SJCRH30 (cell line): Measurements from ENCODE around the gene CRELD2. TPM values are rescaled to one million over a fixed set of nuclear protein-coding genes. Genes with fewer than 3 reads are reported as not detected.

Experiments used
- DNase-seq, 2 experiments: peaks; one replicate each; pipeline ENCODE4 v3.0.0-alpha.2; 2015 to 2020
- H3K27ac ChIP-seq: fragments of 250-450 bp; sonication (Bioruptor Pico); 2 replicates; pipeline ENCODE4 v1.5.1; 2020; ENCODE audit warnings: mild to moderate bottlenecking, moderate library complexity
- H3K27me3 ChIP-seq: fragments of 250-450 bp; sonication (Bioruptor Pico); 2 replicates; pipeline ENCODE4 v1.5.1; 2020; ENCODE audit warnings: mild to moderate bottlenecking, moderate library complexity
- H3K36me3 ChIP-seq: fragments of 250-450 bp; sonication (Bioruptor Pico); 2 replicates; pipeline ENCODE4 v1.5.1; 2020; ENCODE audit warnings: mild to moderate bottlenecking, moderate library complexity
- H3K4me1 ChIP-seq: fragments of 250-450 bp; sonication (Bioruptor Pico); 2 replicates; pipeline ENCODE4 v1.5.1; 2020; ENCODE audit warnings: mild to moderate bottlenecking, moderate library complexity
- H3K4me3 ChIP-seq: fragments of 250-450 bp; sonication (Bioruptor Pico); 2 replicates; pipeline ENCODE4 v1.5.1; 2020; ENCODE audit warnings: mild to moderate bottlenecking, moderate library complexity
- H3K9me3 ChIP-seq: fragments of 250-450 bp; sonication (Bioruptor Pico); replicated peaks from 2 replicates; pipeline ENCODE4 v1.5.1; 2020; ENCODE audit warnings: mild to moderate bottlenecking, moderate library complexity
- total RNA-seq: library from RNA; depleted of rRNA; stranded (reverse); fragments of >200 nt; shearing (Covaris generic); gene quantifications from 2 replicates; pipeline ENCODE4 v1.2.3, GENCODE V29; 2014

The CRELD2 gene
- total RNA-seq, 1 experiment from 2014 or later, result 37.6 TPM

DNA sequence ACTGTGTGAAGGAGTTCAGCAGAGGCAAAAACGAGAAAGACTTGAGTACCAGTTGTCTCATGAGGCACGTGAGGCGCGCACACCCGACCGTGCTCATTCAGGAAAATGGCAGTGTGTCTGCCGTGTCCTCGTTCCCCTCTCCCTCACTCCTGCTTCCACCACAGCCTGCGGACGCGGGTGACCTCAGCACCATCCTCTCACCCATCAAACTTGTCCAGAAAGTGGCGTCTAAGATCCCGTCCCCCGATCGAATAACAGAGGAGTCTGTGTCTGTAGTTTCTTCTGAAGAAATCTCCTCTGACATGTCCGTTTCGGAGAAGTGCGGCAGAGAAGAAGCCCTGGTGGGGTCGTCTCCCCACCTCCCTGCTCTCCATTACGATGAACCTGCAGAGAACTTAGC, 34.4 kb upstream of the CRELD2 start:
- Histone ChIP-seq H3K27ac (no peak overlapping the region), H3K4me1 (peaks cover 5% of the 10 kb centered on the region; the same call in 1 of the 2 replicates), H3K9me3 (peaks cover 5% of the 10 kb centered on the region; the same call in 1 of the 2 replicates), H3K27me3 (no peaks in the 10 kb centered on the region), H3K4me3 (no peak overlapping the region), H3K36me3 (peaks cover 76% of the 10 kb centered on the region)
- DNase-seq, result no peak

DNA sequence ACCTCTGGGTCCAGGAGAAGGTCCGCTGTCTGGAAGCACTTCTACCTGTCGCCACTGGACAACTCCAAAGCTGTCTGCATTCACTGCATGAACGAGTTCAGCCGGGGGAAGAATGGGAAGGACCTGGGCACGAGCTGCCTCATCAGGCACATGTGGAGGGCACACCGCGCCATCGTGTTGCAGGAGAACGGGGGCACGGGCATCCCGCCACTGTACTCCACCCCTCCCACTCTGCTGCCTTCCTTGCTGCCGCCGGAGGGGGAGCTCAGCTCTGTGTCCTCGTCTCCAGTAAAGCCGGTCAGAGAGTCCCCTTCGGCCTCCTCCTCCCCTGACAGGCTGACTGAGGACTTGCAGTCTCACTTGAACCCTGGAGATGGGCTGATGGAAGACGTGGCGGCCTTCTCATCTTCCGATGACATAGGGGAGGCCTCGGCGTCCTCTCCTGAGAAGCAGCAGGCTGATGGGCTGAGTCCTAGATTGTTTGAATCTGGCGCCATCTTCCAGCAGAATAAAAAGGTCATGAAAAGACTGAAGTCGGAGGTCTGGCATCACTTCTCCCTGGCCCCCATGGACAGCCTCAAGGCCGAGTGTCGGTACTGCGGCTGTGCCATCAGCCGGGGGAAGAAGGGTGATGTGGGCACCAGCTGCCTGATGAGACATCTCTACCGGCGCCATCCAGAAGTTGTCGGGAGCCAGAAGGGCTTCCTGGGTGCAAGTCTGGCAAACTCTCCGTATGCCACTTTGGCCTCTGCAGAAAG, 33.8 kb upstream of the CRELD2 start:
- no peak for DNase-seq
- Histone ChIP-seq H3K27me3 (no peaks in the 10 kb centered on the region), H3K27ac (no peak overlapping the region)

DNA sequence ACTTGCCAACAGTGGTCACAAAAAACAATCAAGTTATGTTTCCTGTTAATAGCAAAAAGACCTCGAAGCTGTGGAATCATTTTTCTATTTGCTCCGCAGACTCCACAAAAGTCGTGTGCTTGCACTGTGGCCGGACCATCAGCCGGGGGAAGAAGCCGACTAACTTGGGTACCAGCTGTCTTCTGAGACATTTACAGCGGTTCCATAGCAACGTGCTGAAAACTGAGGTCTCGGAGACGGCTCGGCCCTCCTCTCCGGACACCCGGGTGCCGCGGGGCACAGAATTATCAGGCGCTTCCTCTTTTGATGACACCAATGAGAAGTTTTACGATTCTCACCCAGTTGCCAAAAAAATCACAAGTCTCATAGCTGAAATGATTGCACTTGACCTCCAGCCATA, 33.2 kb upstream of the CRELD2 start:
- H3K9me3 ChIP-seq, result peaks cover 12% of the 10 kb centered on the region; the same call in 1 of the 2 replicates
- H3K4me3 ChIP-seq, result no peak overlapping the region
- H3K36me3 ChIP-seq, result peaks cover 88% of the 10 kb centered on the region
- H3K4me1 ChIP-seq, result peaks cover 5% of the 10 kb centered on the region; the same call in 1 of the 2 replicates
- DNase-seq, result no peak
- no peak overlapping the region for H3K27ac ChIP-seq
- H3K27me3 ChIP-seq, result no peaks in the 10 kb centered on the region

More for the DNA sequence above, 33.8 kb upstream of the CRELD2 start:
- H3K36me3 ChIP-seq, result peaks cover 82% of the 10 kb centered on the region
- no peak overlapping the region for H3K4me3 ChIP-seq
- H3K9me3 ChIP-seq, result peaks cover 11% of the 10 kb centered on the region; the same call in 1 of the 2 replicates
- H3K4me1 ChIP-seq, result peaks cover 5% of the 10 kb centered on the region; the same call in 1 of the 2 replicates

DNA sequence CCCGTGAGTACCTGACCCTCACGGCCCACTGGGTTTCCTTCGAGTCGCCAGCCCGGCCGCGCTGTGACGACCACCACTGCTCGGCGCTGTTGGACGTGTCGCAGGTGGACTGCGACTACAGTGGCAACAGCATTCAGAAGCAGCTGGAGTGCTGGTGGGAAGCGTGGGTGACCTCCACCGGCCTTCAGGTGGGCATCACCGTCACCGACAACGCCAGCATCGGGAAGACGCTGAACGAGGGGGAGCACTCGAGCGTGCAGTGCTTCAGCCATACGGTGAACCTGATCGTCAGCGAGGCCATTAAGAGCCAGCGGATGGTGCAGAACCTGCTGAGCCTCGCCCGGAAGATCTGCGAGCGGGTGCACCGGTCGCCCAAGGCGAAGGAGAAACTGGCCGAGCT, 32.6 kb upstream of the CRELD2 start:
- H3K36me3 ChIP-seq, result peaks cover 92% of the 10 kb centered on the region
- H3K9me3 ChIP-seq, result peaks cover 12% of the 10 kb centered on the region; the same call in 1 of the 2 replicates
- no peak for DNase-seq
- no peaks in the 10 kb centered on the region for H3K27me3 ChIP-seq
- no peak overlapping the region for H3K4me3 ChIP-seq
- peaks cover 5% of the 10 kb centered on the region; the same call in 1 of the 2 replicates for H3K4me1 ChIP-seq
- H3K27ac ChIP-seq, result no peak overlapping the region

DNA sequence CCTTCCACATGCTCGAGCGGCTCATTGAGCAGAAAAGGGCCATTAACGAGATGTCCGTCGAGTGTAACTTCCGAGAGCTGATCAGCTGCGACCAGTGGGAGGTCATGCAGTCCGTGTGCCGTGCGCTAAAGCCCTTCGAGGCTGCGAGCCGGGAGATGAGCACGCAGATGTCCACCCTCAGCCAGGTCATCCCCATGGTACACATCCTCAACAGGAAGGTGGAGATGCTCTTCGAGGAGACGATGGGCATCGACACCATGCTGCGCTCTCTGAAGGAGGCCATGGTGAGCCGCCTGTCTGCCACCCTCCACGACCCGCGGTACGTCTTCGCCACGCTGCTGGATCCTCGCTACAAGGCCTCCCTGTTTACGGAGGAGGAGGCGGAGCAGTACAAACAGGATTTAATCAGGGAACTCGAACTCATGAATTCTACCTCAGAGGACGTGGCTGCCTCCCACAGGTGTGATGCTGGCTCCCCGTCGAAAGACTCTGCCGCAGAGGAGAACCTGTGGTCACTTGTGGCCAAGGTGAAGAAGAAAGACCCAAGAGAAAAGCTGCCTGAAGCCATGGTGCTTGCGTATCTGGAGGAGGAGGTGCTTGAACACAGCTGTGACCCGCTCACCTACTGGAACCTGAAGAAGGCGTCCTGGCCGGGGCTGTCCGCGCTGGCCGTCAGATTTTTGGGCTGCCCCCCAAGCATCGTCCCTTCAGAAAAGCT, 31.9 kb upstream of the CRELD2 start:
- Histone ChIP-seq H3K9me3 (peaks cover 15% of the 10 kb centered on the region; the same call in 1 of the 2 replicates), H3K27ac (no peak overlapping the region), H3K4me3 (no peak overlapping the region), H3K27me3 (no peaks in the 10 kb centered on the region), H3K36me3 (peaks cover 94% of the 10 kb centered on the region), H3K4me1 (peaks cover 5% of the 10 kb centered on the region; the same call in 1 of the 2 replicates)
- no peak for DNase-seq

DNA sequence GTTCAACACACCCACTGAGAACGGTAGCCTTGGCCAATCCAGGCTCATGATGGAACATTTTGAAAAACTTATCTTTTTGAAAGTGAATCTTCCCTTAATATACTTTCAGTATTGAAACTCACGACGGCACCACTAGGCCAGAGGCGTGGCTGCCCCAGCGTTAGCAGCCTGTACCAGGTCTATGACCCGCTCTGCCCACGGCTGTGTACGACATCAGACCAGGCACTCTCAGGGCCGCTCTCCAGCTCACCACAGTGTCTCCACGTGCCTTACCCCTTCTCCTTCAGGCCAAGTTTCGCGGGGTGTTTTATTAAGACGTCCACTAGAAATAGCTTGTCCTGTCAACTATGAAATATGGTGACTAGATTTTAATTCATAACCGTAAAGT, 31.4 kb upstream of the CRELD2 start:
- peaks cover 91% of the 10 kb centered on the region for H3K36me3 ChIP-seq

DNA sequence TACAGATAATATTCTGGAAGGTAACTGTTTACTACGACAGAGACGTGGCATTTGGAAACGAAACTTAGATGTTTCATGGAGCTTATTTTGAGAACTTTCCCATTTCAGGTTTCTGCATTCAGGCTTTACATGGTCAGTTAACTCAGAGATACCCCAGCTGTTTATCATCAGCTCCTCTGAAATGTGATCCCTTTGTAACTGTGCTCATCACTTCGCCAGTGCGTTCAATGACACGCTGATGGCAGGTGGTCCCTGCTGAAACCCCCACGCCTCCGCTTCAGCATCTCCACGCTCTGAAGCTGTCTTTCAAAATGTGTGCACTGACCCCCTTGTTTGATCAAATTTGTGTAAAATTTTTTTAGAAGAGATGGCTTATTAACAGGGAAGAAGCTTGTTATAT, 30.7 kb upstream of the CRELD2 start:
- H3K27me3 ChIP-seq, result no peaks in the 10 kb centered on the region
- H3K9me3 ChIP-seq, result peaks cover 11% of the 10 kb centered on the region; the same call in 1 of the 2 replicates
- DNase-seq, result peak in 1 of 2 experiments; percentile 48
- H3K4me1 ChIP-seq, result peaks cover 5% of the 10 kb centered on the region; the same call in 1 of the 2 replicates
- H3K4me3 ChIP-seq, result no peak overlapping the region
- no peak overlapping the region for H3K27ac ChIP-seq
- H3K36me3 ChIP-seq, result peaks cover 96% of the 10 kb centered on the region

More for the DNA sequence above, 31.4 kb upstream of the CRELD2 start:
- peaks cover 5% of the 10 kb centered on the region; the same call in 1 of the 2 replicates for H3K4me1 ChIP-seq
- H3K27me3 ChIP-seq, result no peaks in the 10 kb centered on the region
- no peak overlapping the region for H3K27ac ChIP-seq
- H3K4me3 ChIP-seq, result no peak overlapping the region
- H3K9me3 ChIP-seq, result peaks cover 11% of the 10 kb centered on the region; the same call in 1 of the 2 replicates
- no peak for DNase-seq

DNA sequence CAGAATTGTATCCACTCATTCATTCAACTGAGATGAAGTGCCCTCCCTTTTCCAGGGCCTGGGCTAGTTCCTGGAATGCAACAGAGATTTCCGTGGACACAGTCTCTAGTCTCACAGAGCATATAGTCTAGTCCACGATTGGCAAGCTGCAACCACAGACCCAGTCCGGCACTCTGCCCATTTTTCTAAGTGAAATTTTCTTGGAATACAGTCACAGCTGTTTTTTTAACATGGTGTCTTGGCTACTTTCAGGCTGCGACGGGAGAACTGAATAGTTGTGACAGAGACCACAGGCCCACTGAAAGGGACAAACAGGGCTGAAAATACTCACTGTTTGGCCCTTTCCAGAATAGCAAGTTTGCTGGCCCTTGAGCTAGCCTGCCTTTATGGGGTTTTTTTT, 29.4 kb upstream of the CRELD2 start:
- Histone ChIP-seq H3K27ac (no peak overlapping the region), H3K9me3 (peaks cover 11% of the 10 kb centered on the region; the same call in 1 of the 2 replicates), H3K4me3 (no peak overlapping the region), H3K4me1 (peaks cover 5% of the 10 kb centered on the region; the same call in 1 of the 2 replicates), H3K27me3 (no peaks in the 10 kb centered on the region), H3K36me3 (peaks cover 87% of the 10 kb centered on the region)
- no peak for DNase-seq

DNA sequence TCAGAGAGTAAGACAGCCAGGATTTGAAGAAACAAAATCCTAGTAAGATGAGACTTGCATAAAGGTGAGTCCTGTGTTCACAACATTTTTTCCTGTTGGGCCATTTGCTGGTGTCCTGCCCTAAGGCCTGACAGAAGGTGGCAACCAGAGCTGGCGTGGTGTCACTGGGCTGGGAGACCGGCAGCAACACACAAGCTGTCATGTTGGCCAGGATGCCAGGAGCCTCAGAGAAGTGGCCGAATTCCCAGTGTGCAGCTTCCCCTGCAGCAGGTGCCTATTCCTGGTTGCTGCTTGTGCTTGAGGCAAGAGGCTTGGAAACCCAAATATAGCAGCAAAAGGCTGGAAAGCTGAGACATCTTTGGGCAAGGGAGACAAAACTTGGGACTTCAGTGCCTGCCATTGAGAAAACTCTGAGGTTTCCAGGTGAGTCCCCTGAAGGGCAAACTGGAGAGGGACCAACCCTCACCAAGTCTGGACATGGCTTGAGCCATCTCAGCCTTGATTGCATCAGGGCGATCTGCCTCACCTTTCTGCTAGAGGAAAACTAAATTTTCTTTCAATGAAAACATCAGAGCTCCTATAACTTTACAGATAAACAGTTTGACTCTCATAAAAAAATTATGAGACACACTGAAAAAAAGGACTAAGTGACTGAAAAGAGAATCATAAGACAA, 26.1 kb upstream of the CRELD2 start:
- Histone ChIP-seq H3K27ac (no peak overlapping the region), H3K36me3 (peaks cover 54% of the 10 kb centered on the region), H3K27me3 (no peaks in the 10 kb centered on the region), H3K4me1 (peaks cover 4% of the 10 kb centered on the region; the same call in 1 of the 2 replicates), H3K9me3 (peaks cover 11% of the 10 kb centered on the region; the same call in 1 of the 2 replicates), H3K4me3 (no peak overlapping the region)
- DNase-seq, result no peak

DNA sequence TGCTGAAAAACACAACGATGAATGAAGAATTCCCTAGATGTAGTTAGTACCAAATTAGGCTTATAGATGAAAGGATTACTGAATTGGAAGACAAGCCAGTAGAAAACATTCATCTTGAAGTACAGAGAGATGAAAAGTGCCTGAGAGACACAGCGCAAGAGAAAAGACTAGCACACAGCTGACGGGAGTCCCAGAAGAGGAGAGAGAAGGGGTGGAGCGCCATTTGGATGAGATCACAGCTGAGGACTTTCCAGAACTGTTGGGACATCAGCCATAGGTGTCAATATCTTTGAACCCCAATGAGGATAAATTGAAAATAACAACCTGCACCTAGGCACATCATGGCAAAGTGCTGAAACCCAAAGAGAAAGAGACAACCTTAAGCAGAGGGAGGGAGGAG, 25.4 kb upstream of the CRELD2 start:
- DNase-seq, result no peak
- Histone ChIP-seq H3K4me1 (no peaks in the 10 kb centered on the region), H3K27ac (no peak overlapping the region), H3K36me3 (peaks cover 47% of the 10 kb centered on the region), H3K4me3 (no peak overlapping the region), H3K9me3 (peaks cover 11% of the 10 kb centered on the region; the same call in 1 of the 2 replicates), H3K27me3 (no peaks in the 10 kb centered on the region)

DNA sequence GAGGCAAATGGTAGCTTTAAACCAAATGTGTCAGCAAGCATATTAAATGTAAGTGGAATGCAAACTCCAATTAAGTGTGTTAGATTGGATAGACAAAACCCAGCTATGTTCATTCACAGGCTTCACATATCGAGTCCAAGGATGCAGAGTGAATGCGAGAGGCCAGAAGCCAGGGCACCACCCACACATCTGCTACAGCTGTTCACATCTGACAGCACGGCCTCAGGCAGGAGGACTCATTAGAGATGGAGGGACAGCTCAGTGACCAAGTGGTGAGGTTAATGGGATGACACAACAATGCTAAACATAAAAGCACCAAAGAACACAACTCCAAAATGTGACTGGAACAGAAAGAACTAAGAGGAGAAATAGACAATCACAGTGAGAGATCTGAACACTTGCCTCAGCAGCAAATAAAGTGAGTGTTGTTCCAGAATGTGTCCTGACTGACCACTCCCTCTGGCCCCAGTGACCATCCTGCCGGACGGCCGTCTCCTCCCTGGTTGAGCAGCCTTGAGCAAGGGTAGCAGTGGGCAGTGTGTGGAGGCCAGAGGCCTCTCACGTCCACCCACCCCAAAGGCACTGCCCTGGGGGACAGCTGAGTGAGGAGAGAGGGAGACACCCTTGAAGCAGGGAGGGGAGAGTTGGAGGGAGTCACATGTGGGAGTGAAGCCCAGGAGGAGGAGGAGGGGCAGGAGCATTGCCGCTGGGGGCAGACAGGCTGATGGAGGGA, 23.9 kb upstream of the CRELD2 start:
- peaks cover 37% of the 10 kb centered on the region for H3K36me3 ChIP-seq
- peak; percentile 67 to 74 for DNase-seq

DNA sequence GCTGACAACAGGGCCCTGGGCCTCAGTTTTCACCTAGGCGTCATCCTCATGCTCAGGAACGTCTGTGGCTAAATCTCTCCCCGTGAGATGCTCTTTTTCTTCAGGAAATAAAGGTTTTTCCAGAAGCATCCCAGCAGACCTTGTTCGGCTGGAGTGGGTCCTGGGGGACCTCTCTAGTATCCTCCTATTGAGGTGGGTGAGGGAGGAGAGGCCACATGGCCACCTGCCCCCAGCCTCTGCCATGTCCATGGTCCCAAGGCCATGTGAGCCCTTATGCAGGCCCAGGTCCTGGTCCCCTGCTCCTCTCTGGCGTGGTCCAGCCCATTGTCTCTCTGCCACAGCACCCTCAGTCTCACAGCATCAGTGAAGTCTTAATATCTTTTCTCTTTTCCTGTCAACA, 22.2 kb upstream of the CRELD2 start:
- H3K27me3 ChIP-seq, result no peaks in the 10 kb centered on the region
- H3K4me3 ChIP-seq, result no peak overlapping the region
- H3K4me1 ChIP-seq, result no peaks in the 10 kb centered on the region
- no peak overlapping the region for H3K27ac ChIP-seq
- no peak for DNase-seq
- peaks cover 26% of the 10 kb centered on the region for H3K36me3 ChIP-seq
- H3K9me3 ChIP-seq, result no peaks in the 10 kb centered on the region

More for the DNA sequence above, 23.9 kb upstream of the CRELD2 start:
- no peaks in the 10 kb centered on the region for H3K27me3 ChIP-seq
- H3K4me1 ChIP-seq, result no peaks in the 10 kb centered on the region
- H3K4me3 ChIP-seq, result no peak overlapping the region
- H3K27ac ChIP-seq, result no peak overlapping the region
- H3K9me3 ChIP-seq, result peaks cover 6% of the 10 kb centered on the region; the same call in 1 of the 2 replicates

DNA sequence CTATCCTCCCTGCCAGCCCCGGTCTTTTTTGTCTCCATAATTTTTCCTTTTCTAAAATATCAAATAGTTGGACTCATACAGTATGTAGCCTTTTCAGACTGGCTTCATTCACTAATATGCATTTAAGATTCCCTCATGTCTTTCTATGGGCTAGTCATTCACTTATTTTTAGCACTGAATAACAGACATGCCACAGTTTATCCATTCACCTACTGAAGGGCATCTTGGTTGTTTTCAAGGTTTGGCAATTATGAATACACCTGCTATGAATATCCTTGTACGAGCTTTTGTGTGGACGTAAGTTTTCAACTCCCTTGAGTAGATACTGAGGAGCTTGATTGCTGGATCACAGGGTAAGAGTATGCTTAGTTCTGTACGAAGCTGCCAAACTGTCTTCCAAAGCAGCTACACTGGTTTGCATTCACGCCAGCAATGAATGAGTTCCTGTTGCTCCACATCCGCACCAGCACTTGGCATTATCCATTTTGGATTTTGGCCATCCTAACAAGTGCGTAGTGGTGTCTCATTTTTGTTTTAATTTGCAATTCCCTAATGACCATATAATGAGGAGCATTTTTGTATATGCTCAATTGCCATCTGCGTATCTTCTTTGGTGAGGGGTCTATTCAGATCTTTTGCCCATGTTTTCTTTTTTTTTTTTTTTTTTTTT, 21.3 kb upstream of the CRELD2 start:
- H3K9me3 ChIP-seq, result no peaks in the 10 kb centered on the region
- no peaks in the 10 kb centered on the region for H3K27me3 ChIP-seq
- DNase-seq, result no peak
- peaks cover 22% of the 10 kb centered on the region for H3K36me3 ChIP-seq
- no peak overlapping the region for H3K4me3 ChIP-seq
- no peak overlapping the region for H3K27ac ChIP-seq
- no peaks in the 10 kb centered on the region for H3K4me1 ChIP-seq
